ENCODE results near the gene PDE10A.

The PDE10A gene

GRCh38 chr6:165678429-165678828 lies 15.4 kb upstream of the PDE10A start:
- no peak for DNase-seq (ENCODE audit: low read depth in 2 of 2)

GRCh38 chr6:165677091-165677490 lies 14.1 kb upstream of the PDE10A start:
- no peak for DNase-seq (ENCODE audit: low read depth in 2 of 2)

GRCh38 chr6:165676435-165677068 lies 13.5 kb upstream of the PDE10A start:
- no peak for DNase-seq (ENCODE audit: low read depth in 2 of 2)

GRCh38 chr6:165675120-165675519 lies 12.1 kb upstream of the PDE10A start:
- no peak for DNase-seq (ENCODE audit: low read depth in 2 of 2)

GRCh38 chr6:165674155-165675029 lies 11.4 kb upstream of the PDE10A start:
- DNase-seq (ENCODE audit: low read depth in 2 of 2), result no peak

- no peak for DNase-seq (ENCODE audit: low read depth in 2 of 2)
Observed at GRCh38 chr6:165671222-165671768, 8.3 kb upstream of the PDE10A start.

GRCh38 chr6:165668951-165669350 lies 5.9 kb upstream of the PDE10A start:
- no peak for DNase-seq (ENCODE audit: low read depth in 2 of 2)

- no peak for DNase-seq (ENCODE audit: low read depth in 2 of 2)
Observed at GRCh38 chr6:165665384-165665672, 2.3 kb upstream of the PDE10A start.

GRCh38 chr6:165664559-165665383 lies 1.7 kb upstream of the PDE10A start:
- no peak for DNase-seq (ENCODE audit: low read depth in 2 of 2)

- no peak for DNase-seq (ENCODE audit: low read depth in 2 of 2)
Observed at GRCh38 chr6:165663736-165664558, 906 bp upstream of the PDE10A start.

- no peak for DNase-seq (ENCODE audit: low read depth in 2 of 2)
Observed at GRCh38 chr6:165663377-165663735, 315 bp upstream of the PDE10A start.

GRCh38 chr6:165662041-165662748 lies 846 bp downstream of the PDE10A start:
- no peak for DNase-seq (ENCODE audit: low read depth in 2 of 2)

GRCh38 chr6:165661664-165662025 lies 1.4 kb downstream of the PDE10A start:
- no peak for DNase-seq (ENCODE audit: low read depth in 2 of 2)

GRCh38 chr6:165660857-165661663 lies 2.0 kb downstream of the PDE10A start:
- no peak for DNase-seq (ENCODE audit: low read depth in 2 of 2)

GRCh38 chr6:165659945-165660856 lies 2.8 kb downstream of the PDE10A start:
- DNase-seq (ENCODE audit: low read depth in 2 of 2), result no peak

- no peak for DNase-seq (ENCODE audit: low read depth in 2 of 2)
Observed at GRCh38 chr6:165658395-165659058, 4.5 kb downstream of the PDE10A start.

GRCh38 chr6:165657325-165657680 lies 5.7 kb downstream of the PDE10A start:
- DNase-seq (ENCODE audit: low read depth in 2 of 2), result no peak

- DNase-seq (ENCODE audit: low read depth in 2 of 2), result no peak
Observed at GRCh38 chr6:165656581-165657324, 6.3 kb downstream of the PDE10A start.
